Esophagus muscularis mucosa (tissue), 4 donors: ENCODE results near the gene ASAP3. TPM values are rescaled to one million over a fixed set of nuclear protein-coding genes. Genes with fewer than 3 reads are reported as not detected.

Source experiments
- DNase-seq: peaks from one replicate; pipeline ENCODE4 v3.0.0-alpha.2; 2017; ENCODE audit errors: extremely low spot score
- H3K27ac ChIP-seq, 4 donors: fragments of 200-600 bp; sonication (generic); replicated peaks in 1 of 4; 1 replicate in 3 of 4; 2 replicates in 1 of 4; pipeline ENCODE4 v1.5.1; 2016 to 2019; ENCODE audit warnings: mild to moderate bottlenecking in 1 of 4
- H3K27me3 ChIP-seq, 4 donors: fragments of 200-600 bp; sonication (generic); one replicate each; pipeline versions ENCODE4 v1.5.1 to v1.6.0; 2016 to 2019
- H3K36me3 ChIP-seq, 4 donors: fragments of 200-600 bp; sonication (generic); one replicate each; pipeline ENCODE4 v1.5.1; 2016 to 2019
- H3K4me1 ChIP-seq, 4 donors: fragments of 200-600 bp; sonication (generic); one replicate each; pipeline ENCODE4 v1.5.1; 2016 to 2019
- H3K4me3 ChIP-seq, 4 donors: fragments of 200-600 bp; sonication (generic); 1 replicate in 2 of 4; 2 replicates in 2 of 4; pipeline ENCODE4 v1.5.1; 2016 to 2019; ENCODE audit warnings: mild to moderate bottlenecking in 4 of 4, moderate library complexity in 1 of 4
- H3K9me3 ChIP-seq, 4 donors: fragments of 200-600 bp; sonication (generic); 1 replicate in 3 of 4; 2 replicates in 1 of 4; pipeline ENCODE4 v1.5.1; 2016 to 2019
- CTCF ChIP-seq, 3 experiments: fragments of 200-600 bp in 2 of 3; fragments of 450-650 bp in 1 of 3; sonication (generic) in 2 of 3; IDR thresholded peaks; one replicate each; pipeline ENCODE4 v1.5.1; 2017 to 2019; ENCODE audit warnings: antibody characterized with exemption in 3 of 3, mild to moderate bottlenecking in 2 of 3, moderate library complexity in 1 of 3
- EP300 ChIP-seq: sonication (generic); formaldehyde crosslinking; IDR thresholded peaks from one replicate; pipeline ENCODE4 v1.6.1; 2017; ENCODE audit warnings: antibody characterized with exemption
- POLR2A ChIP-seq: fragments of 450-650 bp; IDR thresholded peaks from one replicate; pipeline ENCODE4 v1.6.1; 2017; ENCODE audit warnings: antibody characterized with exemption, moderate library complexity, mild to moderate bottlenecking, low read depth
- POLR2AphosphoS5 ChIP-seq, 2 donors: sonication (generic); formaldehyde crosslinking; IDR thresholded peaks; one replicate each; pipeline ENCODE4 v1.6.1; 2017; ENCODE audit warnings: antibody characterized with exemption in 2 of 2
- WGBS: methylation state at CpG from one replicate; pipeline ENCODE4 v1.1.5; 2018; 5-methylcytosine and 5-hydroxymethylcytosine counted together
- intact Hi-C: fragments of 100-400 bp; cut with DNase I; formaldehyde crosslinking; loops from one replicate; pipeline ENCODE4 v1.15.1; 2023
- total RNA-seq, 4 donors: library from RNA; depleted of rRNA; stranded (reverse); fragments of >200 nt; gene quantifications; one replicate each; pipeline versions ENCODE4 v1.1.0 to v1.2.1, GENCODE V29; 2016

The ASAP3 gene
- total RNA-seq, 4 donors from 2014 or later = 25.3 to 32.8 (median 27.9) TPM

GRCh38 chr1:23425193-23425494 is 58.8 kb downstream of the ASAP3 start:
- Histone ChIP-seq H3K27me3 (no peaks in the 10 kb centered on the region), H3K4me1 (peaks cover 39 to 50% (median 45%) of the 10 kb centered on the region in 4 donors), H3K4me3 (peak overlapping the region; percentile 63 to 77 (median 70)), H3K36me3 (peaks cover 6 to 24% (median 17%) of the 10 kb centered on the region in 4 donors), H3K9me3 (no peaks in the 10 kb centered on the region), H3K27ac (peak overlapping the region; percentile 81 to 89 (median 85))
- intact Hi-C loops = loop anchor here (10.0 kb wide), 1 partner anchor 60 kb away; the partner anchor contains the start of gene ASAP3
- DNase-seq = no peak
- 30% methylated on average over 5 of the region's 5 CpGs for WGBS
- TF ChIP-seq POLR2AphosphoS5 (IDR thresholded peaks at IDR 0.05) = no peak

- 2% methylated on average over 13 of the region's 84 CpGs for WGBS
- Histone ChIP-seq H3K9me3 (no peaks in the 10 kb centered on the region), H3K4me1 (peaks cover 39 to 53% (median 45%) of the 10 kb centered on the region in 4 donors), H3K36me3 (peaks cover 4 to 18% (median 11%) of the 10 kb centered on the region in 4 donors), H3K27me3 (no peaks in the 10 kb centered on the region), H3K27ac (peak within 1 kb of the TSS; percentile 81 to 89 (median 85)), H3K4me3 (peak within 1 kb of the TSS; percentile 63 to 77 (median 70))
- TF ChIP-seq POLR2AphosphoS5 (IDR thresholded peaks at IDR 0.05) (peak in 1 of 2 donors; percentile 29), CTCF (IDR thresholded peaks at IDR 0.05) (no peak)
- DNase-seq = no peak
- intact Hi-C loops = loop anchor here (10.0 kb wide), 1 partner anchor 60 kb away; the partner anchor contains the start of gene ASAP3
These were observed 59.4 kb downstream of the ASAP3 start, which contains the start of gene TCEA3 for GRCh38 chr1:23424293-23425192. Gene TCEA3, minus strand, starts transcription at chr1:23424748. Its CDS starts 115 bp downstream, at chr1:23424633.

- WGBS = 25% methylated on average over 8 of the region's 46 CpGs
- Histone ChIP-seq H3K27ac (peak overlapping the region; percentile 81 to 89 (median 85)), H3K27me3 (no peaks in the 10 kb centered on the region), H3K36me3 (peaks cover 0 to 10% (median 3%) of the 10 kb centered on the region in 4 donors), H3K9me3 (no peaks in the 10 kb centered on the region), H3K4me1 (peaks cover 39 to 57% (median 48%) of the 10 kb centered on the region in 4 donors), H3K4me3 (peak overlapping the region; percentile 63 to 77 (median 70))
- TF ChIP-seq CTCF (IDR thresholded peaks at IDR 0.05) (no peak), EP300 (no peak), POLR2AphosphoS5 (IDR thresholded peaks at IDR 0.05) (no peak)
- DNase-seq = no peak
- intact Hi-C loops = loop anchor here (10.0 kb wide), 1 partner anchor 61 kb away; the partner anchor contains the start of gene ASAP3
These were observed 60.3 kb downstream of the ASAP3 start for GRCh38 chr1:23423415-23424292.

GRCh38 chr1:23422941-23423340 is 61.0 kb downstream of the ASAP3 start:
- H3K9me3 ChIP-seq = no peaks in the 10 kb centered on the region
- H3K4me1 ChIP-seq = peaks cover 40 to 60% (median 49%) of the 10 kb centered on the region in 4 donors
- peak overlapping the region; percentile 63 to 77 (median 70) for H3K4me3 ChIP-seq
- WGBS = 54% methylated on average over 5 of the region's 6 CpGs
- H3K27me3 ChIP-seq = no peaks in the 10 kb centered on the region
- peaks cover 0 to 3% (median under 1%) of the 10 kb centered on the region in 4 donors for H3K36me3 ChIP-seq
- no peak for TF ChIP-seq CTCF (IDR thresholded peaks at IDR 0.05)
- no peak for TF ChIP-seq EP300
- TF ChIP-seq POLR2AphosphoS5 (IDR thresholded peaks at IDR 0.05) = no peak
- TF ChIP-seq POLR2A = no peak
- no peak for DNase-seq
- peak overlapping the region; percentile 81 to 89 (median 85) for H3K27ac ChIP-seq
- intact Hi-C loops = loop anchor here (10.0 kb wide), 1 partner anchor 62 kb away; the partner anchor contains the start of gene ASAP3
